ENCODE measurements around the gene SAA2. TPM values are rescaled to one million over a fixed set of nuclear protein-coding genes. Genes with fewer than 3 reads are reported as not detected.
"Not testable (repeated sequence)": the region's sequence is repeated elsewhere in the genome, so short reads cannot be mapped to it uniquely, and the experiment has no call there.

Gene SAA2
- not detected in 2 replicates for total RNA-seq (2014; rRNA removed; shearing (Covaris generic); ENCODE audit: low replicate concordance)

DNA sequence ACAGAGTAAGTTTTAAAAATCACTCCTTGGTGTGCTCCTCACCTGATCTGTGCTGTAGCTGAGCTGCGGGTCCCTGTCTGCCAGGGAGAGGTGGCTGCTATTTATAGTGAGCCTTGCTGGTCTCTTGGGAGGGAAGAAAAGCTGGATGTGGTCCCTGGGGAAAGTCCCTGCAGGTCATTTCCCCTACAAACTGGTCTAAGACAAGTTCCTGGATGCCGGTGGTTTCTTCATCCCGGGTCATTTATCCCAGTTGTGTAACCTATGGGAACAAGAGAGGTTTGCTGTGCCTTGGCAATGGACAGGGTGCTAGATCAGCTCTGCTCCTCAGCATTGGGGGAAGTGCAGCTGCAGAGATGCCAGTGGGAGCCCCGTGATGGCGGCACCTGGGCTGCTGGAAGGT, at the start of gene SAA2:
SAA2 (minus strand) TSS at position 108 of the 400 bp plus-strand sequence. CDS start 657 bp downstream, outside the sequence.
- in situ Hi-C loops (cut with HindIII; ENCODE audit: low pct_unique_long_range_greater_than_20kb, low sequenced_read_pairs): no loop called here
- DNase-seq (ENCODE audit: low read depth): no peak

DNA sequence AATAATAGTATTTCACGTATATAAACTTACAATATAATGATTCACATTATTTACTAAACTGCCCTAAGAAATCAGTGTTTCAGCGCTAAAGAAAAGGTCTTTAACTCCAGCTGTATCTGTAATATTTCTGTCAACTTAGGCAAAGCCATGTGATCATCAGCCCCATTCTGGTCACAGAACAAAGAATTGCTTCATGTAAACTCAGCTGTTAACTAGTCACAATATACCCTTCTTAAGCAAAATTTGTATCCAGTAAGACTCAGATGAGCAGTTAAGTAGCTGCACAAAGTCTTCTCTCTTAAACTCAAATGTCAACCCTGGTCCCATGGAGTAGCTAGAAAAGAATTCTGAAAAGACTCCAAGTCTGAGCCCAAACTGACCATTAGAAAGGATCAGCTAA, 46.8 kb upstream of the SAA2 start:
- no peak for DNase-seq (ENCODE audit: low read depth)
- in situ Hi-C loops (cut with HindIII; ENCODE audit: low pct_unique_long_range_greater_than_20kb, low sequenced_read_pairs): no loop called here

- in situ Hi-C loops (cut with HindIII; ENCODE audit: low pct_unique_long_range_greater_than_20kb, low sequenced_read_pairs): no loop called here
- DNase-seq (ENCODE audit: low read depth): no peak
These were observed 46.4 kb upstream of the SAA2 start for GRCh38 chr11:18294862-18295261.

DNA sequence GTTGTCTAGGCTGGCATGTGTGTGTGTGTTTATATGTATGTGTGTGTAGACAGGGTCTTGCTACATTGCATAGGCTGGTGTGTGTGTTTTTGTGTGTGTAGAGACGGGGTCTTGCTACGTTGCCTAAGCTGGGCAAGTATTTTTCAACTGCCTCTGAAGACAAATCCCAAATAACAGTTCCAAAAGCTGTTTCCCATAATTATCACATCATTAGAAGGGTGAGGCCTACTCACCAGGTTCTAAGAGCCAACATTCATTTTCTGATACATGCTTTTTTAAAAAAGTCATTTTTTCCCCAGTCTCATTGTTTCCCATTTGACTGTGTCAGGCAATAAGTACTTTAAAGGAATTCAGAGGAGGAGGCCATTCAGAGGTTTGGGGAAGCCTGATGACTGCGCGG, 40.4 kb upstream of the SAA2 start:
- in situ Hi-C loops (cut with HindIII; ENCODE audit: low pct_unique_long_range_greater_than_20kb, low sequenced_read_pairs): no loop called here
- no peak for DNase-seq (ENCODE audit: low read depth)

GRCh38 chr11:18285841-18286240, 37.4 kb upstream of the SAA2 start:
- in situ Hi-C loops (cut with HindIII; ENCODE audit: low pct_unique_long_range_greater_than_20kb, low sequenced_read_pairs): no loop called here
- DNase-seq (ENCODE audit: low read depth): no peak

DNA sequence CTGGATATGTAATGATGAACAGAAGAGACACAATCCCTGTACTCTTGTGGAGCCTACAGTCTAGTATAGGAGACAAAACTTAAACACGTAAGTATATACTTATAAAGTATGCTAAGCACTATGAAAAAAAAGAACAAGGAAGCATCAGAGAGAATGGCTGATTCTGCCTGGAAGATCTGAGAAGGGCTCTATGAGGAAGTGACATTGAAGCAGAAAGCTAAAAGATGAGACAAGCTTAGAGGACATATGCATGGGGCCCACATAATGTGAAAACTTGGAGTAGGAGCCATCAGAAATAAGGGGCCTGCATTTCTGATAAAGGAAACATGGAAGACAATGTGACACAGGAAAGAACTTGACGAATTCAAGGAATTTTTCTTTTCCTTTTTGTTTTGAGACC, 34.2 kb upstream of the SAA2 start:
- no peak for DNase-seq (ENCODE audit: low read depth)
- in situ Hi-C loops (cut with HindIII; ENCODE audit: low pct_unique_long_range_greater_than_20kb, low sequenced_read_pairs): no loop called here

DNA sequence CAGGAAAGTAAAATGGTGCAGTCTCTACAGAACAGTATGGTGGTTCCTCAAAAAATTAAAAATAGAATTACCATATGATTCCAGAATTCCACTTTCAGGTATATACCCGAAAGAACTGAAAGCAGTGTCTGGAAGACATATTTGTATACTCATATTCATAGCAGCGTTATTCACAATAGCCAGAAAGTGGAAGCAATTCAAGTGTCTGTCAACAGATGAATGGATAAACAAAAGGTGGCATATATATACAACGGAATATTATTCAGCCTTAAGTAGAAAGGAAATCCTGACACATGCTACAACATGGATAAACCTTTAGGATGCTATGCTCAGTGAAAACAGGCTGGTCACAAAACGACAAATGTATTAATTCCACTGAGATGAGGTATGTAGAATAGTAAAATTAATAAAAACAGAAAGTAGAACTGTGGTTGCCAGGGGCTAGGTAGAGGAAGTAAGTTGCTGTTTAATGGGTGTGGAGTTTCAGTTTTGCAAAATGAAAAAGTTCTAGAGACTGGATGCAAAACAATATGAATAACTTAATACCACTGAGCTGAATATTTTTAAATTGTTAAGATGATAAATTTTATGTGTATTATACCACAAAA, 32.1 kb upstream of the SAA2 start:
- no peak for DNase-seq (ENCODE audit: low read depth)
- in situ Hi-C loops (cut with HindIII; ENCODE audit: low pct_unique_long_range_greater_than_20kb, low sequenced_read_pairs): no loop called here

GRCh38 chr11:18277565-18278271, 29.2 kb upstream of the SAA2 start:
- DNase-seq (ENCODE audit: low read depth): no peak
- in situ Hi-C loops (cut with HindIII; ENCODE audit: low pct_unique_long_range_greater_than_20kb, low sequenced_read_pairs): no loop called here

GRCh38 chr11:18271206-18271605, 22.7 kb upstream of the SAA2 start:
- in situ Hi-C loops (cut with HindIII; ENCODE audit: low pct_unique_long_range_greater_than_20kb, low sequenced_read_pairs): no loop called here
- no peak for DNase-seq (ENCODE audit: low read depth)

GRCh38 chr11:18270102-18270501, 21.6 kb upstream of the SAA2 start:
- in situ Hi-C loops (cut with HindIII; ENCODE audit: low pct_unique_long_range_greater_than_20kb, low sequenced_read_pairs): no loop called here
- DNase-seq (ENCODE audit: low read depth): no peak

- DNase-seq (ENCODE audit: low read depth); in situ Hi-C loops (cut with HindIII; ENCODE audit: low pct_unique_long_range_greater_than_20kb, low sequenced_read_pairs): not testable (repeated sequence)
These were observed 20.8 kb upstream of the SAA2 start for GRCh38 chr11:18269252-18269651.

- in situ Hi-C loops (cut with HindIII; ENCODE audit: low pct_unique_long_range_greater_than_20kb, low sequenced_read_pairs); DNase-seq (ENCODE audit: low read depth): not testable (repeated sequence)
These were observed 19.1 kb upstream of the SAA2 start for GRCh38 chr11:18267335-18268133.

DNA sequence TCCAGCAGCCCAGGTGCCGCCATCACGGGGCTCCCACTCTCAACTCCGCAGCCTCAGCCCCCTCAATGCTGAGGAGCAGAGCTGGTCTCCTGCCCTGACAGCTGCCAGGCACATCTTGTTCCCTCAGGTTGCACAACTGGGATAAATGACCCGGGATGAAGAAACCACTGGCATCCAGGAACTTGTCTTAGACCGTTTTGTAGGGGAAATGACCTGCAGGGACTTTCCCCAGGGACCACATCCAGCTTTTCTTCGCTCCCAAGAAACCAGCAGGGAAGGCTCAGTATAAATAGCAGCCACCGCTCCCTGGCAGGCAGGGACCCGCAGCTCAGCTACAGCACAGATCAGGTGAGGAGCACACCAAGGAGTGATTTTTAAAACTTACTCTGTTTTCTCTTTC, 17.5 kb upstream of the SAA2 start, which contains the start of gene SAA1:
SAA1 (plus strand) TSS at position 316 of the 400 bp plus-strand sequence. CDS start 624 bp downstream, outside the sequence.
- DNase-seq (ENCODE audit: low read depth): no peak
- in situ Hi-C loops (cut with HindIII; ENCODE audit: low pct_unique_long_range_greater_than_20kb, low sequenced_read_pairs): no loop called here

GRCh38 chr11:18264677-18265555, 16.4 kb upstream of the SAA2 start:
- no peak for DNase-seq (ENCODE audit: low read depth)
- in situ Hi-C loops (cut with HindIII; ENCODE audit: low pct_unique_long_range_greater_than_20kb, low sequenced_read_pairs): no loop called here

DNA sequence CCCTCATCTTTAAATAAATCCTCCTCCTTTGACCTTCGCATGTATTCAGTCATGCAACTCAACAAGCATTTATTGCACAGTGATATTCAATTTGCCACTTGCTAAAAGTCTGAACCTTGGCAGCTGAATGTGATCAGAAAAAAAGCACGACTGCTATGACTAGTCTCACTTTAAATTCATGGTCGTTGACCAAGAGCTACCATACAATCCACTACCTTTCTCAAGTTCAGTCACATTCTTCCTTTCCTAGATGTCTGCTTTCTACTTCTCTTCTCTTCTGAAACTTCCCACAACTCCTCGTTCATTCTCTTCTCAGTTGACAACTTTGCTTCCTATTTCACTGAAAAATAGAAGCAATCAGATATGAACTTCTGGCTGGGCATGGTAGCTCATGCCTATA, 15.6 kb upstream of the SAA2 start:
- in situ Hi-C loops (cut with HindIII; ENCODE audit: low pct_unique_long_range_greater_than_20kb, low sequenced_read_pairs): no loop called here
- DNase-seq (ENCODE audit: low read depth): no peak

GRCh38 chr11:18262681-18263350, 14.3 kb upstream of the SAA2 start:
- in situ Hi-C loops (cut with HindIII; ENCODE audit: low pct_unique_long_range_greater_than_20kb, low sequenced_read_pairs); DNase-seq (ENCODE audit: low read depth): not testable (repeated sequence)

DNA sequence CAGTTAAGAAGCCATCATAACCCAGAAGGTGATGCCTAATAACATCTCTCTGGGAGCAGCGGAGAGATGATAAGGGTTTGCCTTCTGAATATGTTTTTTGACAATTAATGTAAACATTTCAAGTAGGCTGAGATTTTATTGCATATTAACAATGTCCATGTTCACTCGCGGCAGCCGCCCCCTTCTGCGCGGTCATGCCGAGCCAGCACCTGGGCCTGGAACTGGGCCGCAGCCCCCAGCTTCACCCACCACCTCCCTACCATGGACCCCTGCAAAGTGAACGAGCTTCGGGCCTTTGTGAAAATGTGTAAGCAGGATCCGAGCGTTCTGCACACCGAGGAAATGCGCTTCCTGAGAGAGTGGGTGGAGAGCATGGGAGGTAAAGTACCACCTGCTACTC, 13.3 kb upstream of the SAA2 start:
- DNase-seq (ENCODE audit: low read depth): no peak
- in situ Hi-C loops (cut with HindIII; ENCODE audit: low pct_unique_long_range_greater_than_20kb, low sequenced_read_pairs): no loop called here

DNA sequence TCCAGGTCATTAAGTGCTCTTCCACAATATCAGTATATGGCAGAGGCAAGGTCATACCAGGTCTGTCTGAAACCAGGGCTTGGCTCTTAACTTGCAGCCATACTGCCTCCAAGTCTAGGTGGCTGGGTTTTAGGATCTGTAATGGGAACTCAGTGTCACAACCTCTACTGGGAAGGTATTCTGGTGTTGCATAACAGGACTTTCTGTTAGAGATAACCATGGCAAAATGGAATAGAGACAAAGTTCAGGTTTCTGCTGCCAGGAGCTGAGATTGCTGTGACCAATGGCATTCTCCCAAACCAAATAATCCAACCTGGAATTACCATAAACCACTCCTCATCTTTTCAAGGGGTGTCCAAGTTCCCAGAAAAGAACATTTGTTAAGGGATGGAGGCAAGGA, 10.8 kb upstream of the SAA2 start:
- DNase-seq (ENCODE audit: low read depth): no peak
- in situ Hi-C loops (cut with HindIII; ENCODE audit: low pct_unique_long_range_greater_than_20kb, low sequenced_read_pairs): no loop called here

Data from Caki2 (cell line).